Upper lobe of left lung (tissue), 6 donors: ENCODE data around the gene ATG5. TPM values are rescaled to one million over a fixed set of nuclear protein-coding genes. Genes with fewer than 3 reads are reported as not detected.

Source experiments
- ATAC-seq, 2 donors: fragments of 200-7000 bp; cut with Tn5 transposase; one replicate each; pipeline ENCODE4 v1.9.1; 2022; ENCODE audit warnings: mild to moderate bottlenecking in 2 of 2, moderate library complexity in 2 of 2; ENCODE audit not compliant: low FRiP score in 2 of 2
- DNase-seq, 2 donors: peaks; one replicate each; pipeline ENCODE4 v3.0.0-alpha.2; 2019 to 2020
- H3K27ac ChIP-seq, 4 donors: fragments of 200-600 bp; sonication (generic); one replicate each; pipeline ENCODE4 v1.5.1; 2016 to 2019
- H3K27me3 ChIP-seq, 4 donors: fragments of 200-600 bp; sonication (generic); one replicate each; pipeline ENCODE4 v1.5.1; 2017 to 2019
- H3K36me3 ChIP-seq, 4 donors: fragments of 200-600 bp; sonication (generic); one replicate each; pipeline ENCODE4 v1.5.1; 2016 to 2019
- H3K4me1 ChIP-seq, 4 donors: fragments of 200-600 bp; sonication (generic); one replicate each; pipeline ENCODE4 v1.5.1; 2018 to 2019
- H3K4me3 ChIP-seq, 4 donors: fragments of 200-600 bp; sonication (generic); one replicate each; pipeline ENCODE4 v1.5.1; 2017 to 2019; ENCODE audit warnings: mild to moderate bottlenecking in 2 of 4, moderate library complexity in 1 of 4
- H3K9me3 ChIP-seq, 4 donors: fragments of 200-600 bp; sonication (generic); one replicate each; pipeline ENCODE4 v1.5.1; 2018 to 2019
- EP300 ChIP-seq, 4 donors: sonication (generic); formaldehyde crosslinking; IDR thresholded peaks; one replicate each; pipeline ENCODE4 v1.5.1; 2017; ENCODE audit warnings: antibody characterized with exemption in 4 of 4, control low read depth in 2 of 4
- POLR2A ChIP-seq, 4 donors: fragments of 450-650 bp; IDR thresholded peaks; one replicate each; pipeline ENCODE4 v1.5.1; 2016 to 2017; ENCODE audit warnings: antibody characterized with exemption in 4 of 4, mild to moderate bottlenecking in 2 of 4
- POLR2AphosphoS5 ChIP-seq, 2 donors: sonication (generic); formaldehyde crosslinking; IDR thresholded peaks; one replicate each; pipeline ENCODE4 v1.5.1; 2017; ENCODE audit warnings: antibody characterized with exemption in 2 of 2
- WGBS, 2 donors: methylation state at CpG; one replicate each; pipeline ENCODE4 v1.1.5; 2017 to 2018; 5-methylcytosine and 5-hydroxymethylcytosine counted together
- total RNA-seq, 6 donors: library from RNA; depleted of rRNA in 4 of 6; stranded (reverse); fragments of >200 nt in 4 of 6; gene quantifications; one replicate each; pipeline versions ENCODE4 v1.1.0 to v1.2.1, GENCODE V29; 2016 to 2021
- TF ChIP-seq, protein P1 (sequence below), 6 experiments: fragments of 450-650 bp in 4 of 6; fragments of 200-600 bp in 2 of 6; sonication (generic) in 2 of 6; IDR thresholded peaks; one replicate each; pipeline ENCODE4 v1.5.1; 2016 to 2019; ENCODE audit warnings: antibody characterized with exemption in 6 of 6
- donor health status: DM: no; HTN: no; CAD: no; lungs with moderate emphysema.
- donor health status: DM: no; HTN: yes; CAD: no; lungs with severe emphysema.

The ATG5 gene
- total RNA-seq, 6 donors from 2014 or later, result 25.8 to 55.1 (median 28.7) TPM

DNA sequence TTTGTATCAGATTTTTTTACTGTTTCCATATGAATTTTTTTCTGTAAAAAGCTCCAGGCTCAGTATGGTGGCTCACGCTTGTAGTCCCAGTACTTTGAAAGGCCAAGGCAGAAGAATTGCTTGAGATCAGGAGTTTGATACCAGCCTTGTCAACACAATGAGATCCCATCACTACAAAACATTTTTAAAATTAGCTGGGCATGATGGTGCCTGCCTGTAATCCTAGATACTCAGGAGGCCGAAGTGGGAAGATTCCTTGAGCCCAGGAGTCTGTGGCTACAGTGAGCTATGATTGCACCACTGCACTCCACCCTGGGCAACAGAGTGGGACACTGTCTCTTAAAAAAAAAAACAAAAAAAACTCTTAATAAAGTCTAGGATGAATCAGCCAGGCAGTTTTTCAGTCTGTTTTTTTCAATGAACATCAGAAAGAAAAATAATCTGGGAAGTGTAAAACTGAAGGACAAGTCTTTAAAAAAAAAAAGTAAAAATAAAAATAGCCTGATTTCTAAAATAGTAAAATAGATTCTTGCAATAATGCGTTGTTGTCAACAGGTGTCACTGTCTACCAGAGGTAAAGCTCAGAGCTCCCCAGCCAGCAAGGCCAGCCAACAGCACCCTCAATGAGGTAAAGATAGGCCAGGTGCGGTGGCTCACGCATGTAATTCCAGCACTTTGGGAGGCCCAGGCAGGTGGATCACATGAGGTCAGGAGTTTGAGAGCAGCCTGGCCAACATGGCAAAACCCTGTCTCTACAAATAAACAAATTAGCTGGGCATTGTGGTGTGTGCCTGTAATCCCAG is 9.3 kb upstream of the ATG5 start:
- 30 to 33% methylated on average over 5 of the region's 5 CpGs for WGBS, 2 donors
- Histone ChIP-seq H3K36me3 (no peaks in the 10 kb centered on the region), H3K27me3 (no peaks in the 10 kb centered on the region), H3K27ac (no peak overlapping the region), H3K4me3 (no peak overlapping the region), H3K4me1 (peaks cover 0 to 7% (median 0%) of the 10 kb centered on the region in 4 donors), H3K9me3 (no peaks in the 10 kb centered on the region)
- DNase-seq, result peak in 1 of 2 donors; percentile 44
- TF ChIP-seq, protein P1, sequence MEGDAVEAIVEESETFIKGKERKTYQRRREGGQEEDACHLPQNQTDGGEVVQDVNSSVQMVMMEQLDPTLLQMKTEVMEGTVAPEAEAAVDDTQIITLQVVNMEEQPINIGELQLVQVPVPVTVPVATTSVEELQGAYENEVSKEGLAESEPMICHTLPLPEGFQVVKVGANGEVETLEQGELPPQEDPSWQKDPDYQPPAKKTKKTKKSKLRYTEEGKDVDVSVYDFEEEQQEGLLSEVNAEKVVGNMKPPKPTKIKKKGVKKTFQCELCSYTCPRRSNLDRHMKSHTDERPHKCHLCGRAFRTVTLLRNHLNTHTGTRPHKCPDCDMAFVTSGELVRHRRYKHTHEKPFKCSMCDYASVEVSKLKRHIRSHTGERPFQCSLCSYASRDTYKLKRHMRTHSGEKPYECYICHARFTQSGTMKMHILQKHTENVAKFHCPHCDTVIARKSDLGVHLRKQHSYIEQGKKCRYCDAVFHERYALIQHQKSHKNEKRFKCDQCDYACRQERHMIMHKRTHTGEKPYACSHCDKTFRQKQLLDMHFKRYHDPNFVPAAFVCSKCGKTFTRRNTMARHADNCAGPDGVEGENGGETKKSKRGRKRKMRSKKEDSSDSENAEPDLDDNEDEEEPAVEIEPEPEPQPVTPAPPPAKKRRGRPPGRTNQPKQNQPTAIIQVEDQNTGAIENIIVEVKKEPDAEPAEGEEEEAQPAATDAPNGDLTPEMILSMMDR (IDR thresholded peaks at IDR 0.05), result peak in 4 of 6 experiments; percentile 38 to 56 (median 50)
- TF ChIP-seq POLR2AphosphoS5 (IDR thresholded peaks at IDR 0.05), result no peak
- ATAC-seq, result peak; percentile 76 to 80

DNA sequence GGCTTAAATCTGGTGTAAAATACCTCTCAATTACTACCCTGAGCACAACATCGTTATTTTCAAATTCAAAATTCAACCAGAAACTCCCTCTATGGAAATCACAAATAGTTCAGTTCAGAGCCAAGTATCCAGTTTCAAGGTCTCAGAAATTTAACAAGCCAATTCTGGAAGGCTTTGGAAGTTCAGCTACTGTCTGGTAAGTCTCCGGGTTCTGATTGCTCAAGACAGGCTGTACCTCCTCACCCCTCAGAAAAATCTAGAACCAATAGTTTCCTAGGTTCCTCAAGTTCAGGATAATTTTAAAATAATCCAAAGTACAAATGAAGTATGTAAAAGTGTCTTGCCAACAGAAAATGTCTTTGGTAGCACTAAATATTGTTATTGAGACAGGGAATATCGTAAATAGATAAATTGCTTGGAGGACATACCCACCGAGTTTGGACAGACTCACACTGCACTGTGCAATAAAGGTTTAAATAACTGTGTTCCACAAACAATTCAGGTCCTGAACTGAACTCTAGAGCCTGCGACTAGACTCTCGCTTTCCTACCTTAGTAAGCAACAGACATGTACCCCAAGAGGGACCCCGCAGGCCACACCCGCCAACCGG is 729 bp downstream of the ATG5 start:
- peak overlapping the region; percentile 92 to 97 (median 94) for H3K27ac ChIP-seq
- H3K27me3 ChIP-seq, result no peaks in the 10 kb centered on the region
- DNase-seq (no peak), ATAC-seq (no peak)
- 7% methylated on average over 9 of the region's 9 CpGs for WGBS, 2 donors
- TF ChIP-seq EP300 (IDR thresholded peaks at IDR 0.05) (no peak), POLR2A (IDR thresholded peaks at IDR 0.05) (no peak)
- TF ChIP-seq, protein P1 (IDR thresholded peaks at IDR 0.05), result no peak
- H3K9me3 ChIP-seq, result no peaks in the 10 kb centered on the region
- peak overlapping the region; percentile 71 to 92 (median 88) for H3K4me3 ChIP-seq
- no peaks in the 10 kb centered on the region for H3K36me3 ChIP-seq
- H3K4me1 ChIP-seq, result peaks cover 10 to 34% (median 18%) of the 10 kb centered on the region in 4 donors

DNA sequence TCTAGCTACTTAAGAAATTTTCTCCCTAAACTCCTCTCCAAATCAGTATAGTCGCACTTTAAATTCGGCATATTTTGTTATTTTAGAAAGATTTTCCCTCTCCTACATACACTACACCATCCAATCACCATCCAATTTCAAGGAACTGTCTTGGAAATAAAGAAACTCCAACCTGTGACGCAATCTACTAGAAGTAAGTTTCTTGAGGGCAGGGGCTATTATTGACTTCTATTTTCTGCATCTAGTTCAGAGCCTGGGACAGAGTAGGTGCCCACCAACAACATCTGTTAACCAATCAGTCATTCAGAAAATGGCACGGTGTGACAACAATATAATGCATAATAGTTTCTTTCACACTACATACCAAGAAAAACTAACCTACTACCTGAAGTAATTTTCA is 3.6 kb downstream of the ATG5 start:
- no peak for DNase-seq
- WGBS, 2 donors, result 96 to 98% methylated on average over 4 of the region's 4 CpGs
- H3K9me3 ChIP-seq, result no peaks in the 10 kb centered on the region
- H3K4me1 ChIP-seq, result peaks cover 10 to 45% (median 20%) of the 10 kb centered on the region in 4 donors
- no peak overlapping the region for H3K27ac ChIP-seq
- H3K4me3 ChIP-seq, result no peak overlapping the region
- no peaks in the 10 kb centered on the region for H3K36me3 ChIP-seq
- no peaks in the 10 kb centered on the region for H3K27me3 ChIP-seq
- ATAC-seq, result no peak
- no peak for TF ChIP-seq POLR2AphosphoS5 (IDR thresholded peaks at IDR 0.05)
- TF ChIP-seq, protein P1 (IDR thresholded peaks at IDR 0.05), result no peak
- TF ChIP-seq POLR2A (IDR thresholded peaks at IDR 0.05), result no peak
- TF ChIP-seq EP300 (IDR thresholded peaks at IDR 0.05), result no peak

DNA sequence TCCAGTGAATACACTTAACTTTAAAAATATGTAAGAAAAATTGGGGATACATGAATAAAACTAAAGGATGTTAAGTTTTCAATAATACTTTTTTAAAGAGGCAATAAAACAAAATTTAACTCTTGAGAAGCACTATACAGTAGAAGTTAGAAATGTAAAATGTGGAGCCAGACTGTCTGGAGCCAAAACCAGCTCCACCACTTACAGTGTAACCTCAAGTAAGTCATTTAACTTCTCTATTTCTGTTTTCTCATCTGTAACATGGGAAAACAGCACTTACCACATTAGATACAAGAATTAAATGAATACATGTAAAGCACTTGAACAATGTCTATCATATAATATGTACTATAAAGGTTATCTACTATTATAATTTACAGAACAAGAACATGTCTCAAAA is 6.7 kb downstream of the ATG5 start:
- no peak overlapping the region for H3K27ac ChIP-seq
- DNase-seq (no peak), ATAC-seq (no peak)
- TF ChIP-seq EP300 (IDR thresholded peaks at IDR 0.05) (no peak), POLR2A (IDR thresholded peaks at IDR 0.05) (no peak), POLR2AphosphoS5 (IDR thresholded peaks at IDR 0.05) (no peak)
- TF ChIP-seq, protein P1 (IDR thresholded peaks at IDR 0.05), result no peak
- H3K4me3 ChIP-seq, result no peak overlapping the region
- H3K4me1 ChIP-seq, result peaks cover 1 to 34% (median 13%) of the 10 kb centered on the region in 4 donors
- H3K9me3 ChIP-seq, result no peaks in the 10 kb centered on the region
- peaks cover 0 to 17% (median 3%) of the 10 kb centered on the region in 4 donors for H3K36me3 ChIP-seq
- no peaks in the 10 kb centered on the region for H3K27me3 ChIP-seq
